ENCODE results near the gene ZNF165. TPM values are rescaled to one million over a fixed set of nuclear protein-coding genes. Genes with fewer than 3 reads are reported as not detected.

Gene ZNF165
- total and polyA plus RNA-seq, 2 of the 13 experiments (the other 11 are each of a cell fraction or from before 2014, with no cell fraction given): 0.58 to 8.6 TPM

GRCh38 chr6:28136585-28137504 lies 56.5 kb downstream of the ZNF165 start (continued):
- TF ChIP-seq, protein P1, sequence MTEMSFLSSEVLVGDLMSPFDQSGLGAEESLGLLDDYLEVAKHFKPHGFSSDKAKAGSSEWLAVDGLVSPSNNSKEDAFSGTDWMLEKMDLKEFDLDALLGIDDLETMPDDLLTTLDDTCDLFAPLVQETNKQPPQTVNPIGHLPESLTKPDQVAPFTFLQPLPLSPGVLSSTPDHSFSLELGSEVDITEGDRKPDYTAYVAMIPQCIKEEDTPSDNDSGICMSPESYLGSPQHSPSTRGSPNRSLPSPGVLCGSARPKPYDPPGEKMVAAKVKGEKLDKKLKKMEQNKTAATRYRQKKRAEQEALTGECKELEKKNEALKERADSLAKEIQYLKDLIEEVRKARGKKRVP (CRISPR knock-in tag; IDR thresholded peaks at IDR 0.05): peak in 1 of 2 experiments; percentile 76; a peak in 2 of 4 replicates
- peak; percentile 100 for TF ChIP-seq ASH2L (IDR thresholded peaks at IDR 0.05; ENCODE audit: insufficient read length, low read depth, low read length)
- TF ChIP-seq, protein P2, sequence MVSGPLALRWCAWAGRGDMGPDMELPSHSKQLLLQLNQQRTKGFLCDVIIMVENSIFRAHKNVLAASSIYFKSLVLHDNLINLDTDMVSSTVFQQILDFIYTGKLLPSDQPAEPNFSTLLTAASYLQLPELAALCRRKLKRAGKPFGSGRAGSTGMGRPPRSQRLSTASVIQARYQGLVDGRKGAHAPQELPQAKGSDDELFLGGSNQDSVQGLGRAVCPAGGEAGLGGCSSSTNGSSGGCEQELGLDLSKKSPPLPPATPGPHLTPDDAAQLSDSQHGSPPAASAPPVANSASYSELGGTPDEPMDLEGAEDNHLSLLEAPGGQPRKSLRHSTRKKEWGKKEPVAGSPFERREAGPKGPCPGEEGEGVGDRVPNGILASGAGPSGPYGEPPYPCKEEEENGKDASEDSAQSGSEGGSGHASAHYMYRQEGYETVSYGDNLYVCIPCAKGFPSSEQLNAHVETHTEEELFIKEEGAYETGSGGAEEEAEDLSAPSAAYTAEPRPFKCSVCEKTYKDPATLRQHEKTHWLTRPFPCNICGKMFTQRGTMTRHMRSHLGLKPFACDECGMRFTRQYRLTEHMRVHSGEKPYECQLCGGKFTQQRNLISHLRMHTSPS (CRISPR knock-in tag; IDR thresholded peaks at IDR 0.05; ENCODE audit: low read depth): 0 out of 2 replicates have a peak, but pooled peaks have one; percentile 40
- TF ChIP-seq ZNF549 (CRISPR knock-in tag; IDR thresholded peaks at IDR 0.05): no peak
- TF ChIP-seq ZNF136 (CRISPR knock-in tag; IDR thresholded peaks at IDR 0.05; ENCODE audit: low read depth): peak; percentile 97
- TF ChIP-seq JARID2 (CRISPR knock-in tag; IDR thresholded peaks at IDR 0.05; ENCODE audit: insufficient replicate concordance): peak; percentile 81
- TF ChIP-seq, protein P3, sequence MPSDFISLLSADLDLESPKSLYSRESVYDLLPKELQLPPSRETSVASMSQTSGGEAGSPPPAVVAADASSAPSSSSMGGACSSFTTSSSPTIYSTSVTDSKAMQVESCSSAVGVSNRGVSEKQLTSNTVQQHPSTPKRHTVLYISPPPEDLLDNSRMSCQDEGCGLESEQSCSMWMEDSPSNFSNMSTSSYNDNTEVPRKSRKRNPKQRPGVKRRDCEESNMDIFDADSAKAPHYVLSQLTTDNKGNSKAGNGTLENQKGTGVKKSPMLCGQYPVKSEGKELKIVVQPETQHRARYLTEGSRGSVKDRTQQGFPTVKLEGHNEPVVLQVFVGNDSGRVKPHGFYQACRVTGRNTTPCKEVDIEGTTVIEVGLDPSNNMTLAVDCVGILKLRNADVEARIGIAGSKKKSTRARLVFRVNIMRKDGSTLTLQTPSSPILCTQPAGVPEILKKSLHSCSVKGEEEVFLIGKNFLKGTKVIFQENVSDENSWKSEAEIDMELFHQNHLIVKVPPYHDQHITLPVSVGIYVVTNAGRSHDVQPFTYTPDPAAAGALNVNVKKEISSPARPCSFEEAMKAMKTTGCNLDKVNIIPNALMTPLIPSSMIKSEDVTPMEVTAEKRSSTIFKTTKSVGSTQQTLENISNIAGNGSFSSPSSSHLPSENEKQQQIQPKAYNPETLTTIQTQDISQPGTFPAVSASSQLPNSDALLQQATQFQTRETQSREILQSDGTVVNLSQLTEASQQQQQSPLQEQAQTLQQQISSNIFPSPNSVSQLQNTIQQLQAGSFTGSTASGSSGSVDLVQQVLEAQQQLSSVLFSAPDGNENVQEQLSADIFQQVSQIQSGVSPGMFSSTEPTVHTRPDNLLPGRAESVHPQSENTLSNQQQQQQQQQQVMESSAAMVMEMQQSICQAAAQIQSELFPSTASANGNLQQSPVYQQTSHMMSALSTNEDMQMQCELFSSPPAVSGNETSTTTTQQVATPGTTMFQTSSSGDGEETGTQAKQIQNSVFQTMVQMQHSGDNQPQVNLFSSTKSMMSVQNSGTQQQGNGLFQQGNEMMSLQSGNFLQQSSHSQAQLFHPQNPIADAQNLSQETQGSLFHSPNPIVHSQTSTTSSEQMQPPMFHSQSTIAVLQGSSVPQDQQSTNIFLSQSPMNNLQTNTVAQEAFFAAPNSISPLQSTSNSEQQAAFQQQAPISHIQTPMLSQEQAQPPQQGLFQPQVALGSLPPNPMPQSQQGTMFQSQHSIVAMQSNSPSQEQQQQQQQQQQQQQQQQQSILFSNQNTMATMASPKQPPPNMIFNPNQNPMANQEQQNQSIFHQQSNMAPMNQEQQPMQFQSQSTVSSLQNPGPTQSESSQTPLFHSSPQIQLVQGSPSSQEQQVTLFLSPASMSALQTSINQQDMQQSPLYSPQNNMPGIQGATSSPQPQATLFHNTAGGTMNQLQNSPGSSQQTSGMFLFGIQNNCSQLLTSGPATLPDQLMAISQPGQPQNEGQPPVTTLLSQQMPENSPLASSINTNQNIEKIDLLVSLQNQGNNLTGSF (CRISPR knock-in tag; IDR thresholded peaks at IDR 0.05): peak; percentile 86; the same call in 1 of the 2 replicates
- peak; percentile 95; the same call in 1 of the 2 replicates for TF ChIP-seq TRAFD1 (CRISPR knock-in tag; IDR thresholded peaks at IDR 0.05; ENCODE audit: borderline replicate concordance)
- peak; percentile 80; the same call in 1 of the 2 replicates for TF ChIP-seq ESRRA (CRISPR knock-in tag; IDR thresholded peaks at IDR 0.05; ENCODE audit: low read depth)
- peak; percentile 74 for TF ChIP-seq RCOR2 (CRISPR knock-in tag; IDR thresholded peaks at IDR 0.05)
- no peak for TF ChIP-seq NFE2 (CRISPR knock-in tag; IDR thresholded peaks at IDR 0.05)
- peak; percentile 93; the same call in 1 of the 2 replicates for TF ChIP-seq KDM3A (CRISPR knock-in tag; IDR thresholded peaks at IDR 0.05; ENCODE audit: low read depth)
- peak; percentile 97 for TF ChIP-seq HNF1B (CRISPR knock-in tag; IDR thresholded peaks at IDR 0.05)
- TF ChIP-seq SP4 (CRISPR knock-in tag; IDR thresholded peaks at IDR 0.05): peak; percentile 71
- no peak; the same call in 1 of the 2 replicates for TF ChIP-seq JUN (CRISPR knock-in tag; IDR thresholded peaks at IDR 0.05)
- TF ChIP-seq SALL2 (CRISPR knock-in tag; IDR thresholded peaks at IDR 0.05): peak; percentile 92

Data from HepG2 (cell line).